Measurements from ENCODE around the gene MRPS9. TPM values are rescaled to one million over a fixed set of nuclear protein-coding genes. Genes with fewer than 3 reads are reported as not detected.

The MRPS9 gene
- total RNA-seq, 1 donor, result 17.7 TPM

DNA sequence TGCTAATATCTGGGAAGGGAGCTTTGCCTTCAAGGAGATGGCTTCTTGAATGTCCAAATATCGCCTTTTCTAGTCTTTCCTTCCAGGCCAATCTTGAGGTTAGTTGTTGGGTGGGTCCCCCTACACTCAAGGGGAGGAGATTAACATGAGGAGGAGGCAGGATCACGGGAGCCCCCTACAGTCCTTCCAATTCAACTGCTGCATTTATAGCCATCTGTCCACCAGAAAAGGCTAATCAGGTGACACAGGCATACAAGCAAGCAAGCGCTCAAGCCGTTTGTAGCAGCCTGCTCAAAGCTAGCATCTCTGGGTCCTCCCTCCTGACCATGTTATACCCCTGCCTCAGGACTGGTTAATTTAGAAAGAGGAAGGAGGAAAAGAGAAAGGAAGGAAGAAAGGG is 87.6 kb downstream of the MRPS9 start:
- no peaks in the 10 kb centered on the region for H3K79me2 ChIP-seq (ENCODE audit: insufficient read depth, low read length)

DNA sequence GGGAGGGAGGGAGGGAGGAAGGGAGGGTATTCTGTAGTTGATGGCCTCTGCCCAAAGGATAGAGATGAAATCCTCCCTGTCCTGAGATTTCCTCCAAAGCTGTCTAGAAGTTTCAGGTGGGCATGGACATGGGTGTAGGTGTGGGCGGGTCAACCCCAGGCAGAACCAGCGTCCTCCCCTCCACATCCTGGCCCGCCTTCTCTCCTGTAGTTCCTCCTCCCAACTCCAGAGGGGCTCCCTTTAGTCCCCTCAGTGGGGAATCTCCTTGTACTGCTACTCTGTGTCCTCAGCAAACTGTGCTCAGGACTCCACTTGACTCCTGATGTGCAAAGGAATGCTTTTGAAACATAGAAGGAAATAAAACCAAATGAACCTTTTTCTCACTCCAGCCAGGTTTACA is 88.1 kb downstream of the MRPS9 start:
- Histone ChIP-seq H3K27ac (ENCODE audit: low read depth, low read length) (no peak overlapping the region), H3K4me1 (ENCODE audit: insufficient read depth, low read length) (no peaks in the 10 kb centered on the region), H3K36me3 (ENCODE audit: insufficient read depth, low read length) (no peaks in the 10 kb centered on the region), H4K20me1 (ENCODE audit: insufficient read depth, low read length) (no peaks in the 10 kb centered on the region), H3K4me2 (ENCODE audit: insufficient read depth, low read length) (no peak overlapping the region), H3K4me3 (ENCODE audit: insufficient read depth, low read length) (no peak overlapping the region), H2AFZ (ENCODE audit: low read length) (no peak overlapping the region), H3K9me3 (ENCODE audit: low read depth, low read length) (no peaks in the 10 kb centered on the region), H3K27me3 (ENCODE audit: insufficient read depth, low read length) (peaks cover 12% of the 10 kb centered on the region), H3K79me2 (ENCODE audit: insufficient read depth, low read length) (no peaks in the 10 kb centered on the region)
- no peak for DNase-seq (ENCODE audit: insufficient read length, low spot score, missing footprints)
- TF ChIP-seq, protein P1, sequence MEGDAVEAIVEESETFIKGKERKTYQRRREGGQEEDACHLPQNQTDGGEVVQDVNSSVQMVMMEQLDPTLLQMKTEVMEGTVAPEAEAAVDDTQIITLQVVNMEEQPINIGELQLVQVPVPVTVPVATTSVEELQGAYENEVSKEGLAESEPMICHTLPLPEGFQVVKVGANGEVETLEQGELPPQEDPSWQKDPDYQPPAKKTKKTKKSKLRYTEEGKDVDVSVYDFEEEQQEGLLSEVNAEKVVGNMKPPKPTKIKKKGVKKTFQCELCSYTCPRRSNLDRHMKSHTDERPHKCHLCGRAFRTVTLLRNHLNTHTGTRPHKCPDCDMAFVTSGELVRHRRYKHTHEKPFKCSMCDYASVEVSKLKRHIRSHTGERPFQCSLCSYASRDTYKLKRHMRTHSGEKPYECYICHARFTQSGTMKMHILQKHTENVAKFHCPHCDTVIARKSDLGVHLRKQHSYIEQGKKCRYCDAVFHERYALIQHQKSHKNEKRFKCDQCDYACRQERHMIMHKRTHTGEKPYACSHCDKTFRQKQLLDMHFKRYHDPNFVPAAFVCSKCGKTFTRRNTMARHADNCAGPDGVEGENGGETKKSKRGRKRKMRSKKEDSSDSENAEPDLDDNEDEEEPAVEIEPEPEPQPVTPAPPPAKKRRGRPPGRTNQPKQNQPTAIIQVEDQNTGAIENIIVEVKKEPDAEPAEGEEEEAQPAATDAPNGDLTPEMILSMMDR (IDR thresholded peaks at IDR 0.05; ENCODE audit: extremely low read depth, low read depth, low read length), result no peak

More for the DNA sequence above, 87.6 kb downstream of the MRPS9 start:
- H3K4me3 ChIP-seq (ENCODE audit: insufficient read depth, low read length), result no peak overlapping the region
- H3K4me2 ChIP-seq (ENCODE audit: insufficient read depth, low read length), result no peak overlapping the region
- TF ChIP-seq, protein P1 (IDR thresholded peaks at IDR 0.05; ENCODE audit: extremely low read depth, low read depth, low read length), result no peak
- no peaks in the 10 kb centered on the region for H3K36me3 ChIP-seq (ENCODE audit: insufficient read depth, low read length)
- no peaks in the 10 kb centered on the region for H3K4me1 ChIP-seq (ENCODE audit: insufficient read depth, low read length)
- H3K27me3 ChIP-seq (ENCODE audit: insufficient read depth, low read length), result peaks cover 12% of the 10 kb centered on the region
- H3K27ac ChIP-seq (ENCODE audit: low read depth, low read length), result no peak overlapping the region
- H2AFZ ChIP-seq (ENCODE audit: low read length), result no peak overlapping the region
- H3K9me3 ChIP-seq (ENCODE audit: low read depth, low read length), result no peaks in the 10 kb centered on the region
- no peaks in the 10 kb centered on the region for H4K20me1 ChIP-seq (ENCODE audit: insufficient read depth, low read length)
- DNase-seq (ENCODE audit: insufficient read length, low spot score, missing footprints), result no peak

DNA sequence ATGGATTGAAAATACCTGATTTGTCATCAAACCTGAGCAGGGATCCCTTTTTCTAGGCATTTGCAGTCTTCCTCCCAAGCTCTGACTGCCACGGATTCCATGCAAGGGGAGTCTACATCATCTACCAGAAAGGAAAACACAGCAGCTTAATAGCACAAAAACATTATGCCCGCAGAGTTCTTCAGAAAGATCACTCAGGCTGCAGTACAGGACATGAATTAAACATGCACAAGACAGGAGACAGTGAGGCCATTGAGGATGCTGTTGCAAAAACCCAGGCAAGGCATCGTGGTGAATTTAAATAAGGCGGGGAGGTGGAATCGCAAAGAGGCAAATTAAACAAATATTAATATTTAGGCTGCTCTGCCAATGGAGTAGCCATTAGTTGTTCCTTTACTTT is 88.5 kb downstream of the MRPS9 start:
- no peak for DNase-seq (ENCODE audit: insufficient read length, low spot score, missing footprints)
- no peak overlapping the region for H3K4me3 ChIP-seq (ENCODE audit: insufficient read depth, low read length)
- no peaks in the 10 kb centered on the region for H3K36me3 ChIP-seq (ENCODE audit: insufficient read depth, low read length)
- no peak overlapping the region for H3K27ac ChIP-seq (ENCODE audit: low read depth, low read length)
- TF ChIP-seq, protein P1 (IDR thresholded peaks at IDR 0.05; ENCODE audit: extremely low read depth, low read depth, low read length), result no peak
- H3K9me3 ChIP-seq (ENCODE audit: low read depth, low read length), result no peaks in the 10 kb centered on the region
- no peaks in the 10 kb centered on the region for H4K20me1 ChIP-seq (ENCODE audit: insufficient read depth, low read length)
- peaks cover 12% of the 10 kb centered on the region for H3K27me3 ChIP-seq (ENCODE audit: insufficient read depth, low read length)
- no peaks in the 10 kb centered on the region for H3K4me1 ChIP-seq (ENCODE audit: insufficient read depth, low read length)
- no peak overlapping the region for H2AFZ ChIP-seq (ENCODE audit: low read length)
- H3K4me2 ChIP-seq (ENCODE audit: insufficient read depth, low read length), result no peak overlapping the region
- no peaks in the 10 kb centered on the region for H3K79me2 ChIP-seq (ENCODE audit: insufficient read depth, low read length)

DNA sequence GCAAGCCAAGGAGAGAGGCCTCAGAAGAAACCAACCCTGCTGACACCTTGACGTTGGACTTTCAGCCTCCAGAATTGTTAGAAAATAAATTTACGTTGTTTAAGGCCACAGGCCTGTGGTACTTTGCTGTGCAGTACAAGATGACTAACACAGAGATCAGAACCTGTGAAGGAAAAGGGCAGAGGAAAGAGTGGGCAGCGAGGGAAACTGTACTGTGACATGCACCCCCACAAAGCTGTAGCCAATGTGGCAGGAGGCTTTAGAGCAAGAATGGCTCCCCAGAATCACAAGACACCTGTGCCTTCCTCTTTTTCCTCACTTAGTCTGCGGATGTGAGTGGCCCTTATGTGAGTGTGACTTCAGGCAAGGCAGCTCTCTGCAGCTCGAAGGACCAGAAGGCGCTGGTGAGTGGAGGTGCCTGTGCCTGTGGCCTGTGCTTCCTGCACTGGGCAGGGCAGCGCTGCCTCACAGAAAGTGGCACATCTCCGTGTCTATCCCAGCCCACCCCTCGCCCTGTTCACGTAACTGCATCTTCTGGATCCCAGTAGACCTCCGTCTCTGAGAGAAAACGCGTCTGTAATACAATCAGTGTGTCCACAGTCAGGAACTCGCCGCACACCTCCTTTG is 89.5 kb downstream of the MRPS9 start:
- Histone ChIP-seq H3K4me2 (ENCODE audit: insufficient read depth, low read length) (no peak overlapping the region), H3K4me1 (ENCODE audit: insufficient read depth, low read length) (no peaks in the 10 kb centered on the region), H3K27me3 (ENCODE audit: insufficient read depth, low read length) (peaks cover 12% of the 10 kb centered on the region), H2AFZ (ENCODE audit: low read length) (no peak overlapping the region), H3K36me3 (ENCODE audit: insufficient read depth, low read length) (no peaks in the 10 kb centered on the region), H3K4me3 (ENCODE audit: insufficient read depth, low read length) (no peak overlapping the region), H4K20me1 (ENCODE audit: insufficient read depth, low read length) (no peaks in the 10 kb centered on the region), H3K79me2 (ENCODE audit: insufficient read depth, low read length) (no peaks in the 10 kb centered on the region), H3K27ac (ENCODE audit: low read depth, low read length) (no peak overlapping the region), H3K9me3 (ENCODE audit: low read depth, low read length) (no peaks in the 10 kb centered on the region)
- TF ChIP-seq, protein P1 (IDR thresholded peaks at IDR 0.05; ENCODE audit: extremely low read depth, low read depth, low read length), result no peak
- no peak for DNase-seq (ENCODE audit: insufficient read length, low spot score, missing footprints)

Data from osteoblast (primary cell).